Fibroblast of villous mesenchyme (primary cell): ENCODE data around the gene UGT1A5. TPM values are rescaled to one million over a fixed set of nuclear protein-coding genes. Genes with fewer than 3 reads are reported as not detected.

Experiments used
- DNase-seq: peaks from one replicate; pipeline ENCODE4 v3.0.0-alpha.2; 2010; ENCODE audit warnings: low read depth
- H3K4me3 ChIP-seq: 2 replicates; pipeline ENCODE4 v1.5.1; 2011; ENCODE audit warnings: low read depth, mild to moderate bottlenecking, low read length
- total RNA-seq: library from RNA; depleted of rRNA; stranded (reverse); fragments of >200 nt; gene quantifications from 2 replicates; pipeline ENCODE4 v1.2.3, GENCODE V29; 2012
- TF ChIP-seq, protein P1 (sequence below): IDR thresholded peaks from 2 replicates; pipeline ENCODE4 v1.5.1; 2012; ENCODE audit warnings: low read depth, mild to moderate bottlenecking, low read length; ENCODE audit not compliant: insufficient read depth

UGT1A5 gene
- total RNA-seq, 1 donor = not detected

DNA sequence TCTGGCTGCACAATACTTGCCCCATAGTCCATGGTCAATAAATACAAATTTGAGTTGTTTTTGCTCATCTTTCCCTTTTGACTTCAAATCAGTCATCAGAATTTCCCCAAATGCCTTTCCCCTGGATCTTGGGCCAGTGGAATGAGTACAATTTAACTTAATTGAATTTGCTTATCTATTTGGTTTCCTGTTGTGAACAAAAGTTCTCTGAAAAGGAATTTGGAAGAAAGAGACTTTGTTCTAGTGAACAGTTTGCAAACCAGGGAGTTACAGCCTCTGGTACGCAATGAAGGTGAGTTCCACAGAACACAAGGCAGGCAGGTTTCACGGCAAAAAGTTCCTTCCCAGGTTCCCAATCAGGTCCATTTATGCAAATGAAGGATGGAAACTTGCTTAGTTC lies 46.1 kb downstream of the UGT1A5 start:
- no peak overlapping the region for H3K4me3 ChIP-seq
- TF ChIP-seq, protein P1, sequence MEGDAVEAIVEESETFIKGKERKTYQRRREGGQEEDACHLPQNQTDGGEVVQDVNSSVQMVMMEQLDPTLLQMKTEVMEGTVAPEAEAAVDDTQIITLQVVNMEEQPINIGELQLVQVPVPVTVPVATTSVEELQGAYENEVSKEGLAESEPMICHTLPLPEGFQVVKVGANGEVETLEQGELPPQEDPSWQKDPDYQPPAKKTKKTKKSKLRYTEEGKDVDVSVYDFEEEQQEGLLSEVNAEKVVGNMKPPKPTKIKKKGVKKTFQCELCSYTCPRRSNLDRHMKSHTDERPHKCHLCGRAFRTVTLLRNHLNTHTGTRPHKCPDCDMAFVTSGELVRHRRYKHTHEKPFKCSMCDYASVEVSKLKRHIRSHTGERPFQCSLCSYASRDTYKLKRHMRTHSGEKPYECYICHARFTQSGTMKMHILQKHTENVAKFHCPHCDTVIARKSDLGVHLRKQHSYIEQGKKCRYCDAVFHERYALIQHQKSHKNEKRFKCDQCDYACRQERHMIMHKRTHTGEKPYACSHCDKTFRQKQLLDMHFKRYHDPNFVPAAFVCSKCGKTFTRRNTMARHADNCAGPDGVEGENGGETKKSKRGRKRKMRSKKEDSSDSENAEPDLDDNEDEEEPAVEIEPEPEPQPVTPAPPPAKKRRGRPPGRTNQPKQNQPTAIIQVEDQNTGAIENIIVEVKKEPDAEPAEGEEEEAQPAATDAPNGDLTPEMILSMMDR = no peak
- no peak for DNase-seq

DNA sequence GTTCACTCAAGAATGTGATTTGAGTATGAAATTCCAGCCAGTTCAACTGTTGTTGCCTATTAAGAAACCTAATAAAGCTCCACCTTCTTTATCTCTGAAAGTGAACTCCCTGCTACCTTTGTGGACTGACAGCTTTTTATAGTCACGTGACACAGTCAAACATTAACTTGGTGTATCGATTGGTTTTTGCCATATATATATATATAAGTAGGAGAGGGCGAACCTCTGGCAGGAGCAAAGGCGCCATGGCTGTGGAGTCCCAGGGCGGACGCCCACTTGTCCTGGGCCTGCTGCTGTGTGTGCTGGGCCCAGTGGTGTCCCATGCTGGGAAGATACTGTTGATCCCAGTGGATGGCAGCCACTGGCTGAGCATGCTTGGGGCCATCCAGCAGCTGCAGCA lies 47.3 kb downstream of the UGT1A5 start, which contains the start of gene UGT1A1:
UGT1A1 (plus strand) TSS at position 228 of the 400 bp plus-strand sequence; CDS start at position 246, 18 bp downstream.
- no peak for DNase-seq
- TF ChIP-seq, protein P1 = no peak
- H3K4me3 ChIP-seq = no peak within 1 kb of the TSS

DNA sequence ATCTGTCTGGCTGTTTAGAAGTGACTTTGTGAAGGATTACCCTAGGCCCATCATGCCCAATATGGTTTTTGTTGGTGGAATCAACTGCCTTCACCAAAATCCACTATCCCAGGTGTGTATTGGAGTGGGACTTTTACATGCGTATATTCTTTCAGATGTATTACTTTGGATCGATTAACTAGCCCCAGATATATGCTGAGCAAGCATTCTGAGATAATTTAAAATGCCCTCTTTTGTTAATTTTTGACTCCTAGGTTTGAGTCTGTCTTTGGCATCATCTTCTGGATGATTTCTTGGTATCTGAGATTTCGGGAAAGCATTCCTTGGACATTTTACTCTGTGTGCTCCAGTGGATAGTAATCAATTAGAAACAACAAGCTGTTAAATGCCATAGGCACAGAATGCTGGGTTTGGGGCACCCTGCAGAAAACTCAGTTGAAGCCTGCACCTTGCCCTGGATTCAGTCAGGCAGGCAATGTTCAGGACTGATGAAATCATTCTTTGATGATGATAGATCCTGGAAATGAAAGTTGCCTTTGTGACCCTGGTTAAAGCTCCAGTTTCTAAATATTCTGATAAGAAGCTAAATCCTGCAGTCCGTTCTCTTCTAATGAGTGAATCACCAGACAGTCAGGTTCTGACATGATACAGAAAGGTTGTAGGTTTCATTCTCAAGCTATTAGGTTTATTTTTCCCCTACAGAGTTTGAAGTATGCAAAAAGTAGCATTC lies 48.5 kb downstream of the UGT1A5 start:
- TF ChIP-seq, protein P1 = no peak
- DNase-seq = peak; percentile 58
- H3K4me3 ChIP-seq = no peak overlapping the region

DNA sequence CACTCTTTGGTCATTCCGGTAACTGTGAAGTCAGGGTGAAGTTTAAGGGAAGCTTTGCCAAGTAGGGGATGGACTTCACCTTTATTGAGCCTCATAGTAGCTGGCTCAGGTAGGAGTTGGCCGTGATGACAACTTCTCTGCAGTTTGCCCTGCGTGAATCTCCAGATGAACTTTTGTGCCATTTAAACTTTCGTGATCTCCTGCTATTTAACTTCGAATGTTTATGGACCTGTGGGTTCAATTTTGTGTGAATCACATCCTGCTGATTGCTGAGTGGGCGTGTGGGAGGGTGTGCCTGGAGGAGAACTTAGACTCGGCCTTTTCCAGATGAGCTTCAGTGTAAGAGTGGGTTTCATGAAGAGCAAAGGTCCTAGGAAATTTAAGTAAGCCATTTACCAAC lies 51.6 kb downstream of the UGT1A5 start:
- H3K4me3 ChIP-seq = no peak overlapping the region
- TF ChIP-seq, protein P1 = no peak
- DNase-seq = peak; percentile 66

DNA sequence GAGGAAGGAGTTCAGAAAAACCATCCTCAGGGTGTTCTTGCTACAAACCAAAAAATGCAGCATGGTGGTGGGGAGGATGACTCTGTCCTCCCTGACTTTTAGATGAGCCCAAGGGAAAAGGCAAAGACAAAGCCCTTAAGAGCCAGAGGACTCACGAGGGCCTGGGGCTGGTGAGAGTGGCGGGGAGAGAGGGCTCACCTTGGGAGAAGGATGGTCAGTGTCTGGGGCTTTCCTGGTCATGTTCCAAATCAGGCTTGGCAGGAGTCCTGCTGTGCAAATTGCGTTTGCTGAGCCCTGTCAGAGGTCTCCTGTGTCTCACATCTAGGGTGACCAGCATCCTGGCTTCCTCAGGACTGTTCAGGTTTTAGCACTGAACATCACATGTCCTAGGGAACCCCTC lies 52.1 kb downstream of the UGT1A5 start:
- no peak for DNase-seq
- H3K4me3 ChIP-seq = no peak overlapping the region

DNA sequence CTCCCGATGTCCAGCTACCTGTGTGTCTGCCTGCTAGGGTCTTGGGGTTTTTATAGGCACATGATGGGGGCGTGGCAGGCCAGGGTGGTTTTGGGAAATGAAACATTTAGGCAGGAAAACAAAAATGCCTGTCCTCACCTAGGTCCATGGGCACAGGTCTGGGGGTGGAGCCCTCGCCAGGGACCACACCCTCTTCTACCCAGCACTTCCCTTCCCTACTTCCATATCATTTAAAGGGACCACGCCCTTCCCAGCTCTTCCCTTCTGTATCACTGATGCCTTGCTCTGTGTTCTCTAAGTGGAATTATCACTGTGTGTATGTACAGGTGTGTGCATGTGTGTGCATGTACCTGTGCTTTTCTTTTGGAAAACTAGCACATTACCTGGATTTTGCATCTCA lies 53.7 kb downstream of the UGT1A5 start:
- no peak overlapping the region for H3K4me3 ChIP-seq
- no peak for DNase-seq
- TF ChIP-seq, protein P1 = no peak

More for the DNA sequence above, 52.1 kb downstream of the UGT1A5 start:
- TF ChIP-seq, protein P1 = no peak
